Thyroid gland (tissue), 4 donors: ENCODE data around the gene RPS27A.

Experiments
- CTCF ChIP-seq, 6 experiments: fragments of 200-600 bp in 3 of 6; fragments of 450-650 bp in 3 of 6; sonication (generic) in 3 of 6; IDR thresholded peaks; one replicate each; pipeline ENCODE4 v1.5.1; 2016 to 2019; ENCODE audit warnings: antibody characterized with exemption in 6 of 6, mild to moderate bottlenecking in 2 of 6, inconsistent platforms in 1 of 6, moderate library complexity in 1 of 6
- POLR2A ChIP-seq, 2 donors: fragments of 450-650 bp; IDR thresholded peaks; one replicate each; pipeline ENCODE4 v1.6.1; 2017; ENCODE audit warnings: antibody characterized with exemption in 2 of 2, mild to moderate bottlenecking in 2 of 2, moderate library complexity in 1 of 2

- no peak for TF ChIP-seq CTCF (IDR thresholded peaks at IDR 0.05)
- TF ChIP-seq POLR2A (IDR thresholded peaks at IDR 0.05) = no peak
Observed at GRCh38 chr2:55200416-55200815, 32.1 kb upstream of the RPS27A start.
